Progenitor cell of endocrine pancreas (in vitro differentiated cells): ENCODE measurements around the gene FNIP1. TPM values are rescaled to one million over a fixed set of nuclear protein-coding genes. Genes with fewer than 3 reads are reported as not detected.

Experiments
- DNase-seq: peaks from one replicate; pipeline ENCODE4 v3.0.0; 2021; ENCODE audit warnings: low spot score; ENCODE audit not compliant: unreplicated experiment
- H3K27ac Mint-ChIP-seq: 2 replicates; pipeline ENCODE4 v1.8.0; 2021; ENCODE audit warnings: mild to moderate bottlenecking, moderate library complexity, mixed read lengths
- H3K27me3 Mint-ChIP-seq: 2 replicates; pipeline ENCODE4 v1.8.0; 2021; ENCODE audit warnings: mixed read lengths
- H3K36me3 Mint-ChIP-seq: 2 replicates; pipeline ENCODE4 v1.8.0; 2022; ENCODE audit warnings: mixed read lengths; ENCODE audit not compliant: insufficient read depth
- H3K4me1 Mint-ChIP-seq: 2 replicates; pipeline ENCODE4 v1.8.0; 2021; ENCODE audit warnings: low read depth, mixed read lengths
- H3K4me3 Mint-ChIP-seq: 2 replicates; pipeline ENCODE4 v1.8.0; 2021; ENCODE audit warnings: low read depth, mild to moderate bottlenecking, moderate library complexity, mixed read lengths
- H3K9me3 Mint-ChIP-seq: 2 replicates; pipeline ENCODE4 v1.8.0; 2021; ENCODE audit warnings: low read depth, mixed read lengths
- total RNA-seq: library from RNA; stranded (reverse); gene quantifications from 2 replicates; pipeline ENCODE4 v1.2.1, GENCODE V29; 2021
- TF ChIP-seq, protein P1 (sequence below): fragments of 200-600 bp; sonication (generic); IDR thresholded peaks from one replicate; pipeline ENCODE4 v1.5.0; 2021; ENCODE audit warnings: antibody characterized with exemption, mild to moderate bottlenecking; ENCODE audit not compliant: unreplicated experiment

FNIP1 gene
- total RNA-seq, 1 donor from 2014 or later = 28.8 TPM

DNA sequence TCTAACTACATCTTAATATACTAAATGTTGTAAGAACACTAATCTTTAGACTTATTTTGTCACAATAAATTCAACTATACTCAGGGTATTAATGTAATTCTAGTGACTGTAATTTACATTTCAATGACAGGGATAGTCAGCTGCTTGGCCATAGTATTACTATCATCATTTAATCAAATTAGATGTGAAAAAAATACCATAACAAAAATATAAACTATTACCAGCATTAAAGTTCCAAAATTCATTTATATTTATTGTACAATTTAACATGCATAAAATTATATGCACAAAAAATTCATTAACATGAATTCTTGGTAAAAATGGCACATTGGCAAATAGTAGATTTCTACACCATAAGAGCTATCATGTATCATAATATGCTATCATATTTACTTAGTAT is 28.9 kb downstream of the FNIP1 start:
- DNase-seq = no peak
- peaks cover 15% of the 10 kb centered on the region for H3K36me3 Mint-ChIP-seq
- no peak overlapping the region for H3K4me3 Mint-ChIP-seq
- TF ChIP-seq, protein P1, sequence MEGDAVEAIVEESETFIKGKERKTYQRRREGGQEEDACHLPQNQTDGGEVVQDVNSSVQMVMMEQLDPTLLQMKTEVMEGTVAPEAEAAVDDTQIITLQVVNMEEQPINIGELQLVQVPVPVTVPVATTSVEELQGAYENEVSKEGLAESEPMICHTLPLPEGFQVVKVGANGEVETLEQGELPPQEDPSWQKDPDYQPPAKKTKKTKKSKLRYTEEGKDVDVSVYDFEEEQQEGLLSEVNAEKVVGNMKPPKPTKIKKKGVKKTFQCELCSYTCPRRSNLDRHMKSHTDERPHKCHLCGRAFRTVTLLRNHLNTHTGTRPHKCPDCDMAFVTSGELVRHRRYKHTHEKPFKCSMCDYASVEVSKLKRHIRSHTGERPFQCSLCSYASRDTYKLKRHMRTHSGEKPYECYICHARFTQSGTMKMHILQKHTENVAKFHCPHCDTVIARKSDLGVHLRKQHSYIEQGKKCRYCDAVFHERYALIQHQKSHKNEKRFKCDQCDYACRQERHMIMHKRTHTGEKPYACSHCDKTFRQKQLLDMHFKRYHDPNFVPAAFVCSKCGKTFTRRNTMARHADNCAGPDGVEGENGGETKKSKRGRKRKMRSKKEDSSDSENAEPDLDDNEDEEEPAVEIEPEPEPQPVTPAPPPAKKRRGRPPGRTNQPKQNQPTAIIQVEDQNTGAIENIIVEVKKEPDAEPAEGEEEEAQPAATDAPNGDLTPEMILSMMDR = no peak
- peaks cover 3% of the 10 kb centered on the region for H3K9me3 Mint-ChIP-seq
- H3K27ac Mint-ChIP-seq = no peak overlapping the region
- H3K27me3 Mint-ChIP-seq = no peaks in the 10 kb centered on the region
- peaks cover 2% of the 10 kb centered on the region for H3K4me1 Mint-ChIP-seq

DNA sequence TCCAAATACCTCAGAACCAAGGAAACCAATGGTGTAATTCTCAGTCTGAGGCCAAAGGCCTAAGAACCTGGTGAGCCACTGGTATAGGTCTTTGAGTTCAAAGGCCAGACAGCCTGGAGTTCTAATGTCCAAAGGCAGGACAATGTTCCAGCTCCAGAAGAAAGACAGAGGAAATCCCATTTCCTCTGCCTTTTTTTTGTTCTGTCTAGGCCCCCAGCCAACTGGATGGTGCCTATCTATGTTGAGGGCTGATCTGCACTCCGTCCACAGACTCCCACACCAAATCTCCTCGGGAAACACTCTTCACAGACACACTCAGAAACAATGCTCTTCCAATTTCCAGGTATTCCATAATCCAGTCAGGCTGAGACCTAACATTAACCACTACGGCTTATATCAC is 30.1 kb downstream of the FNIP1 start:
- TF ChIP-seq, protein P1 = no peak
- no peaks in the 10 kb centered on the region for H3K27me3 Mint-ChIP-seq
- H3K36me3 Mint-ChIP-seq = peaks cover 21% of the 10 kb centered on the region
- H3K9me3 Mint-ChIP-seq = peaks cover 14% of the 10 kb centered on the region
- H3K4me3 Mint-ChIP-seq = no peak overlapping the region
- DNase-seq = no peak
- H3K27ac Mint-ChIP-seq = no peak overlapping the region
- H3K4me1 Mint-ChIP-seq = peaks cover 2% of the 10 kb centered on the region

DNA sequence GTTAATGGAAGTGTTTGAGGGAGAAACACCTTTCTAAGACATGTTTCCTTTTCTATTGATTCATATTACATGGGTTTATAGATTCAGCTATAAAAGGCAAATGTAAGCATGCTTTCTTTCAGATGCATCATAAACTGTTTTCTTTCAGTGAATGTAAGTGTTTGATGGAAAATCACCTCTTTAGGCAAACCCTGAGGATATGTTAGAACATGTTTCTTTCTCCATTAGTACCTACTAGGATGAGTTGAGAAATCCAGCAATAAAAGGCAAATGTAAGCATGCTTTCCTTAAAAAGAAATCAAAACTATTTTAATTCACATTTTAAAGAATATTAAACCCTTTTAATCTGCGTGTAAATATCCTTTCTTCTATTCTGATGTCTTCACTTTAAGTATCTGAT is 31.6 kb downstream of the FNIP1 start:
- peaks cover 21% of the 10 kb centered on the region for H3K36me3 Mint-ChIP-seq
- no peak overlapping the region for H3K4me3 Mint-ChIP-seq
- no peak for DNase-seq
- TF ChIP-seq, protein P1 = no peak
- H3K4me1 Mint-ChIP-seq = peaks cover 2% of the 10 kb centered on the region
- H3K27me3 Mint-ChIP-seq = no peaks in the 10 kb centered on the region
- no peak overlapping the region for H3K27ac Mint-ChIP-seq
- peaks cover 14% of the 10 kb centered on the region for H3K9me3 Mint-ChIP-seq

DNA sequence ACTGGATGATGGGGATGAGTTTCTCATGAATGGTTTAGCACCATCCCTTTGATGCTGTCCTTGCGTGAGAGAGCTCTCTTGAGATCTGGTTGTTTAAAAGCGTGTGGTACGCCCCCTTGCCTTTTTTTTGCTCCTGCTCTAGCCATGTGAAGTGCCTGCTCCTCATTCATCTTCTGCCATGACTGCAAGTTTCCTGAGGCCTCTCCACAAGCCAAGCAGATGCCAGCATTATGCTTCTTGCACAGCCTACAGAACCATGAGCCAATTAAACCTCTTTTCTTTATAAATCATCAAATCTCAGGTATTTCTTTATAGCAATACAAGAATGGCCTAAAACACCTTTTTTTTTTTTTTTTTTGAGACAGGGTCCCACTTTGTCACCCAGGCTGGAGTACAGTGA is 32.8 kb downstream of the FNIP1 start:
- no peak for DNase-seq
- TF ChIP-seq, protein P1 = no peak
- H3K36me3 Mint-ChIP-seq = peaks cover 21% of the 10 kb centered on the region
- H3K4me3 Mint-ChIP-seq = no peak overlapping the region
- peaks cover 4% of the 10 kb centered on the region for H3K4me1 Mint-ChIP-seq
- H3K27me3 Mint-ChIP-seq = no peaks in the 10 kb centered on the region
- H3K27ac Mint-ChIP-seq = no peak overlapping the region
- peaks cover 14% of the 10 kb centered on the region for H3K9me3 Mint-ChIP-seq

DNA sequence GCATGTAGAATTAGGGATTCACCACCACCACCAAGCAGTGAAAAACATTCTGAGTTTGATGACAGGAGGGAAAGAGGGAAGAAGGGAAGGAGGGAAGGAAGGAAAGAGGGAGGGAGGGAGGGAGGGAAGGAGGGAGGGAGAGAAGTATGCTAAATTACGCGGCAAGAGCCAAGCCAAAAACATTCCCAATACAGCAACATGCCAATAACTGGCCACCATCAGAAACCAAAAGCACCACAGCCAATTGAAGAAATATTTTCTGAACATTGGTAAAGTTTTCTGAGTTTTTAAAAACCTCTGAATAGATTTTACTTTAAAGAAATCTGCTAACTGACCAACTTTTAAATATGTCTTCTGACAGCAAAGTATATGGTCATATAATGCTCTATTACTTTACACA is 36.0 kb downstream of the FNIP1 start:
- no peak for DNase-seq
- Mint-ChIP-seq H3K9me3 (peaks cover 11% of the 10 kb centered on the region), H3K27me3 (no peaks in the 10 kb centered on the region), H3K36me3 (peaks cover 19% of the 10 kb centered on the region), H3K27ac (no peak overlapping the region), H3K4me1 (peaks cover 7% of the 10 kb centered on the region), H3K4me3 (no peak overlapping the region)
- TF ChIP-seq, protein P1 = no peak
